Measurements from ENCODE around the gene GLT1D1.
"Not testable (repeated sequence)": the region's sequence is repeated elsewhere in the genome, so short reads cannot be mapped to it uniquely, and the experiment has no call there.

The GLT1D1 gene

DNA sequence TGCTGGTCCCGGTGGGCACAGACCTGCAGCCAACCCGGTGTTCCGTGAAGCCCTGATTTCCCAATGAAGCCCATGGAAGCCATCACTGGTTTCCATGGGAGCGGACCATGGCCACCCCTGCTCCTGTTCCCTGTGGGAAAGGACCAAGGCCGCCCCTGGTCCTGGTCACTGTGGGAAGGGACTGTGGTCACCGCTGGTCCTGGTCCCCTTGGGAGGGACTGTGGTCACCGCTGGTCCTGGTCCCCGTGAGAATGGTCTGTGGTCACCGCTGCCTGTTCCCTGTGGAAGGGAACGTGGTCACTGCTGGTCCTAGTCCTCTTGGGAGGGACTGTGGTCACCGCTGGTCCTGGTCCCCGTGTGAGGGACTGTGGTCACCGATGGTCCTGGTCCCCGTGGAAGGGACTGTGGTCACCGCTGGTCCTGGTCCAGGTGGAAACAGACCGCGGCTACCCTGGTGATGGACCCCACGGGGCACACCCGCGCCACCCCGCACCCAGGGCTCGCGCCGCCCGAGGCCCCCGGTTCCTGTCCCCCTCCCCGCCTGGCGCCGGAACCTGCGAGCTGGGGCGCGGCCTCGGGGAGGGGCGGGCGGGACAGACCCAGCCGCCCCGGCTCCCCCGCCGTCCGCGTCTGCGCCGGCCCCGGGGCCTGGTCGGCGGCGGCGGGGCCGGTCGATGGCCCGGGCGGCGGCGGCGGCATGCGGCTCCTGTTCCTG, at the start of gene GLT1D1:
Gene GLT1D1, plus strand, starts transcription at position 594 of the 715 bp plus-strand sequence. Its CDS starts 104 bp downstream, at position 698.
- DNase-seq (ENCODE audit: low spot score) = no peak

DNA sequence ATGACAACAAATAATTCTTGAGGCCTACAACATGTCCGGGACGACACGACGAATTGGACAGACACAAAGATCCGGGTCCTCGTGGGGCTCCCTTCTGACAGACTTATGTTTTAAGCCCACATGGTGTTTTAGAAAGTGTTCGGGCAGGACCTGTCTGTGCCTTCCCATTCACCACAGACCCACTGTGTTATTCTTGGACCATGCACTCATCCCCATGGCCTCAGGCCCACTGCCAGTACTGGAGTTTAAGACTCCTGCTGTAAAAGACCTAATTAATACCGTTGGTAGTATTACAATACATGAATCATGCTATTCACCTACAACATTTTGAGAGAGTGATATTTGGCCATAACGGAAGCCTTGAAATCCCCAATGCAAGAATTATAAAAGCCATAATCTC, 49.5 kb upstream of the GLT1D1 start:
- no peak for DNase-seq (ENCODE audit: low spot score)

DNA sequence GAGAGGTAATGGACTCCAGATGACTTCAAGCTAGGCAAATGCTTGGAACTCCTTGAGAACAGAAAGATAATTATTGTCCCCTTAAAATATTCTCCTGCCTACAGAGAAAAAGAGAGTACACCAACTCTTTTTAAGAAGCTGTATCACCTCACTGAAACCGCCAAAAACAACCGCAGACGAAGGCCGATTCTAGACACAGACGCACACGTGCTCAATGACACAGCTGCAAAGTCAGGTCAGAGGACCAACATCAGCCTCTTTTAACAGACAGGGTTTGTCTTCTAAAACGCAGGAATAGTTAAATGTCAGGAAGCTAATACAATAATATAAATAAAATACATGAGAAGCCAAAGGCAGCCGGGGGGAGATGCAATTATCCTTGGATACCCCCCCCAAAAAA, 48.5 kb upstream of the GLT1D1 start:
- no peak for DNase-seq (ENCODE audit: low spot score)

DNA sequence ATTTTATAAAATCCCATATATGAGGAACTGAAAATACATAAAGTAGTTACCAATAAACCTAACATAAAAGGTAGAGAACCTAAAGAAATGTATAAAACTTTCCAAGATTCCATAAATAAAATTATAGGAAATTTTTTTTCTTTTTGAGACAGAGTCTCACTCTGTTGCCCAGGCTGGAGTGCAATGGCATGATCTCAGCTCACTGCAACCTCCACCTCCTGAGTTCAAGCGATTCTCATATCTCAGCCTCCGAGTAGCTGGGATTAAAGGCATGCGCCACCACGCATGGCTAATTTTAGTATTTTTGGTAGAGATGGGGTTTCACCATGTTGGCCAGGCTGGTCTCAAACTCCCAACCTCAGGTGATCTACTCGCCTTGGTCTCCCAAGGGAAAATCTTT, 47.9 kb upstream of the GLT1D1 start:
- not testable (repeated sequence) for DNase-seq (ENCODE audit: low spot score)

DNA sequence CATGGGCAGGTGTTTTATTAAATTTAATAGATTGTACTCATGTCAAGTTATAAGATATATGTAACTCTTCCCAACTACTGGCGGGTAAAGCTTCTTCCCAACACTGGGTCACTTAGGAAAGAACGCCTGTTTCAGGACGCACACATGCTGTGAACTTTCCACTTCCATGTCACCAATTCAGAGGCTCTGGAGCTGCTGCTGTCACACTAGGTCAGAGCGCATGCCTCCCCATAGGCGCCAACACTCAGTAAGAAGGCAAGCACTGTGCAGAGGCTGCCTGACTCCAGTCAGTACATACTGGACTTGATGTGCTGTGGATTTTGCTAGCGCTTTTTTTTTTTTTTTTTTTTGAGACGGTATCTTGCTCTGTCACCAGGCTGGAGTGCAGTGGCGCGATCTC, 46.7 kb upstream of the GLT1D1 start:
- DNase-seq (ENCODE audit: low spot score) = no peak

DNA sequence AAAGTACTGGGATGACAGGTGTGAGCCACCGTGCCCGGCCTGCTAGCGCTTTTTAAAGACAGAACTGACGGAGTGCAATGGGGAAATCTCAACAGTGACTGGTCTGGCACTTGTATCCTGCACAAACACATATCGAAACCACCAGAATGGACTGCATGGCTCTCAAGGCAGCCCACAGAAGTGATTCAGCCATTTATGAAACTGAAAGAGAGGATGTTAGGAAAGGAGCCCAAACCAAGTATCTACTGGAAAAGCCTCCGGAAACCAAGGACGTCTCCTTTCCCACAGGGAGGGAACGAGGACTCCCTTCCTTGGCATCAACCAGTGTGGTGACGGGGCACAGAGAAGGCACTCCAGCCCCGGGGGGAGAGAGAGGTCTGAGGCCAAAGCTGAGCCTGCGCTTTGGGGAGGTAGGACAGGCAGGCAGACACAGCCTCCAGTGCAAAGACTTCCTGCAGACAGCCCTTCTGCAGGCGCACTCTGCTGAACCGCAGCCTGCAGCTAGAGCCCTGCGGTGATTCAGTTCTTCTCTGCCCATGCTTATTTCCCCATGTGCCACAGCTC, 46.0 kb upstream of the GLT1D1 start:
- peak; percentile 69 for DNase-seq (ENCODE audit: low spot score)

DNA sequence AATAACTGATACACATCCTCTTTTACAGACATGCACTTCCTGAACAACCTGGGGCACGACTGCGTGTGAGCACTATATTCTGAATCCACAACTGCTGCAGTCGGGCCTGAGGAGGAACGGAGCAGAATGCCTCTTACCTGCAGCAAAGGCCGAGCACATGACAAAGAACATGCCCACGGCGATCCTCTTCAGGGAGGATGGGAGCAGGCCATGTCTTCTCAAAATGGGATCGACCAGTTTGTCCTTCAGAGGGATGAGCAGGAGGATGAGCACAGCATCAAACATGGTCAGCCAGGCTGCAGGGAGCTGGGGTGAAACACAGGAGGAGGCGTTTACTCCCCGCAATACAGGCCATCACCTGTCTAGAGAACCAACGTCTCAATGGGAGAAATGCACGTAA, 44.6 kb upstream of the GLT1D1 start:
- no peak for DNase-seq (ENCODE audit: low spot score)

DNA sequence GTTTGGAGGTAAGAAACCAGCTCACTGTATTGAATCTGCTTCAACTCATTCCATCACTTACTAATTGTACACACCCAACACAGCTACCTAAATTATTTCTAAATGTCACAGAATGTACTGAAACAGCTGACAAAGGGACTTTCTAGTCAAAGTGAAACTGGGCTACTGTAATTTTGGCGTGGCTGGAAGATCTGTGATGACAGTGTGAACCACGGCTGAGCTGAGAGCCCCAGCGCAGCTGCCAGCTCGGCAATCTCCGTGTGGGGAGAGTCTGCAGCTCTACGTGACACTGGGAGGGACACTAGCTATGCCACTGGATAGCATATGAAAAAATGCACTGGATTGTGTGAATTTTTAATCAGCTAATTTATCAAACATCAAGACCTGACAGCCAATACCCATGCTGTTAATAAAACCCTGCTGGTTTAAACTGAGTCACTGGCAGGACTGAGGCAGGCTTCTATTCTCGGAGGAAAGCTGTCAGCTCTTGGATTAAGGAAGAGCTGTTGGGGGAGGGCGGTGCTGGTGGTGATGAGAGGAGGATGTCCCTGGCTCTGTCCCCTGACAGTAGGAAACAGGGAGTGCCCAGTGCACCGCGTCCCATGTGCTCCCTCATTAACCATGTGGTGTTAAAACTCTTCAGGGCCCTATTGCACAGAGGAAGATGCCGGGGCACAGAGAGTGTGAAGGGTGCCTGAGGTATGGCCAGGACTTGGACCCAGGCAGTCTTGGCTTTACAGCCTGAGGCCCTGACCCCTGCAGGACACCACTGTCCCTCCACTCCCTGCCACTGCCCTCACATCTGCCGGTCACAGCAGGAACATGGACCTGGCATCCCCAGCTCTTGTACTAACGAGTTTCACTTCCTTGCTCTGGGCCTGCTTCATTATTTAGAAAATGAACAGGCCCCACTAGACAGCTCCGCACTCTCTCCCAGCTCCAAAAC, 42.8 kb upstream of the GLT1D1 start:
- no peak for DNase-seq (ENCODE audit: low spot score)

DNA sequence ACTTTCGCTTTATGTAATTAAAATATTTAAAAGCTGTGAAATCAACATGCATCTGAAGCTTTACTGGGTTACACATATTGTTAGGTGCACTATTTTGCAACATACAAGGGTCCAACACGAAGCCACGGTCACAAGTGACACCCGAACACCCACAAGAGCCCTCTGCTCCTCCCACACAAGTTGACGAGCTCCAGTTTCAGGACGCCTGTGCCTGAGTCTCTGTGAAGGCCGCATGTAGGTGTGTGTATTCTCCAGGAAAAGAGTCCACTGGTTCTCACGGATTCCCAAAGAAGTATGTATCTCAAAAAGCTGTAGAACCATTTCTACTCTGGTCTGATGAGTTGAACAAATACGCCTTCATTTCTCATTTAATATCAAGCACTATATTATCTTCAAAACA, 41.5 kb upstream of the GLT1D1 start:
- no peak for DNase-seq (ENCODE audit: low spot score)

DNA sequence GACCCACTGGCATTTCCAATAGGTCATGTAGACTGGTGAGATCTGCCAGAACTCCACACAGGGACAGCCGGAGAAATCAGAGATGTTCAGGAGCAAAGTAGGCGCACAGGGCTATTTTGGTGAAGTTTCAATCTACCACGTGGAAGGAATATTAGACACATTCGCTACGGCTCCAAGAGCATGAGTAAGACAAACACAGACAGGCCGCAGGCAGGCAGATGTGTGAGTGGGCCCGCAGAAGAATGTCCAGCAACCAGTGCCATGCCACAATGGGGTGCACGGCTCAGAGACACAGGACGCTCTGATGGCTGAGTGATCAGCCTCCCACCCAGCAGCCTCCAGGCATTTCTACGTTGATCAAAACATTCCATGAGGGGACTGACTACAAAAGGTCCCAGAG, 39.9 kb upstream of the GLT1D1 start:
- no peak for DNase-seq (ENCODE audit: low spot score)

DNA sequence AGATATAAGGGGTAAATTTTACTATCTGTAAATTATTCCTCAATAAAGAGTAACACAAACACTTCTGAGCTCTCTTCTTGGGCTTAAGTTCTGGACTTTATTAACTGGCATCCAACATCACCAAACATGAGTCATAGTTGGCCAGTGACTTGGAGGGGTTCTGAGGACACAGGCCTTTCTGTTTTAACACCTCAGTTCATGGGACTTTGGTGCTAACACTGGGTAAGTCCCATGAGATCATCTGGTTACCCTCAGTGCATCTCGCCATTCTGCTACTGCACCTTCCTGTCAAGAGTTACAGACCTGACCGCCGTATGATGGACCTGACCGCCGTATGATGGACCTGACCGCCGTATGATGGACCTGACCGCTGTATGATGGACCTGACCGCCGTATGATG, 39.4 kb upstream of the GLT1D1 start:
- DNase-seq (ENCODE audit: low spot score) = no peak

DNA sequence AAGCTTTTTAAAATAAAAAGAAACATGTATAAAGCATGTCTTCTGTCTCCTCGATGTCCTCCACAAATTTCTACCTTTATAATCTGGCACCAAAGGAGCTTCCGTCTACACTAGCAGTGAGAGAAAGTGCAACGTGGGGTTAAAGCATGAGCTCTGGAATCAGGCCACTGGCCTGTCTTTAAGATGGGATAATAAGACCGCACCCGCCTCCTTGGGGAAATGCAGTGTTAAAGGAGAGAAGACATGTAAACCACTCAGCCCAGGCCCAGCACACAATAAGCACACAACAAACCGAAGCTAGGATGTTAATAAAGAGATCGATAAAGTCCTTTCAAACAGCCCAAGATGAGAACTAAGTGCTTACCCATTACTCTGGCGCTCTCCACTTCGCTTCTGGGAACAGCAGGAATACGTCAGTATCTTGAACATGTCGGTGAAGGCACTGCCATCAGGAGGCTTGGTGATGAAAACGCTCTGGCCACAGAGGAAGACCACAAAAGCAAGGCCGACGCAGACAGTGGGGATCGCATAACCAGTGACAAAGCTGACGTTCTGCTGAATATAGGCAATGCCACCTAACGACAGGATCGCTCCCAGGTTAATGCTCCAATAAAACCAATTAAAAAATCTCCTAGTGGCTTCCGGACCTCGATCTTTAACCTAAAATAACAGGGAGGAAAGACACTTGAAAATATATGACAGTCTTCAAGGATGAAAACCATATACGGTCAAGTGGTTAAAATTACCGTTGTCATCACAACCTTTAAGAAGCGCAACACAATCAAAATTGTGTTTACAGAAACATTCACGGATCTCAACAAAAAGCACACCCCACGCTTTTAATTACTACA, 38.6 kb upstream of the GLT1D1 start:
- no peak for DNase-seq (ENCODE audit: low spot score)

DNA sequence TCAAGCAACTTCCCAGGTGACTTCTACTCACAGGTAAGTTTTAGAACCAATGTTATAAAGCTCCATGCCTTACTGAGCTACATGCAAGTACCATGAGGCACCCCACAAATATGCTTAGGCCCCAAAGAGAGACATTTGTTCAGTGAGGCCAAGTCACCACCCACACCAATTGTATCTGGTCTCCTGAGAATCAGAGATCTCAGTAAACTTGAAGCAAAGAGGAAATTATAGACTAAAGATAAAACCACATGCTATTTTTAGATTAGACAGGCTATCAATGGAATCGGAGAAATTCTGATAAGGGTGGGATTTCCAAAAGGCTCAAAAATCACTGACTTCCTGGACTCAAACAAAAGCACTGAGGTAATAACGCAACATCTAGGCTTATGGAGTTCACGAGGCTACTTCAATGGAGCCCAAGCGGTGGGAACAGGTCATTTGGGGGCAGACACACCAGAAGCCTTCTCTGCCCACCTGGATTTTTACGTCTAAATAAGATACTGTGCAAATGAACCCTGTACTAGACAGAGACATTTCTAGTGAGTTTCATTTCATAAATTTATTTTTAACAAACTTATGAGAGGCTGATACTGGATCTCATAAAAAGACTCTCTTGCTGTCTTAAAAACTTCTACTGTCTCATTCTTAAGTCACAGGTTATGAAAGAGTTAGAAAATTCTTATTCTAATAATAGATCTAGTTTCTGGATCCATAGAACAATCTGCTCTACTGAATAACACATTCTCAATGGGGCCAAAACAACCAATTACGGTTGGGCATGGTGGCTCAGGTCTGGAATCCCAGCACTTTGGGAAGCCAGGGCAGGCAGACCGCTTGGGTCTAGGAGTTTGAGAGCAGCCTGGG, 37.3 kb upstream of the GLT1D1 start:
- no peak for DNase-seq (ENCODE audit: low spot score)

DNA sequence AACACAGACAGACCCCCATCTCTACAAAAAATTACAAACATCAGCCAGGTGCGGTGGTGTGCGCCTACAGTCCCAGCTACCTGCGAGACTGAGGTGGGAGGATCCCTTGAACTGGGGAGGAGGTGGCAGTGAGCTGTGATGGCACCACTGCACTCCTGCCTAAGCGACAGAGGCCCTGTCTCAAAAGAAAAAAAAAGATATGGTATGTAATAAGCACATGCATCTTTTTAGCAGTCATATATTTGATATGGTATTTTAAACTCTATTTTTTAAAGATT, 36.7 kb upstream of the GLT1D1 start:
- no peak for DNase-seq (ENCODE audit: low spot score)

DNA sequence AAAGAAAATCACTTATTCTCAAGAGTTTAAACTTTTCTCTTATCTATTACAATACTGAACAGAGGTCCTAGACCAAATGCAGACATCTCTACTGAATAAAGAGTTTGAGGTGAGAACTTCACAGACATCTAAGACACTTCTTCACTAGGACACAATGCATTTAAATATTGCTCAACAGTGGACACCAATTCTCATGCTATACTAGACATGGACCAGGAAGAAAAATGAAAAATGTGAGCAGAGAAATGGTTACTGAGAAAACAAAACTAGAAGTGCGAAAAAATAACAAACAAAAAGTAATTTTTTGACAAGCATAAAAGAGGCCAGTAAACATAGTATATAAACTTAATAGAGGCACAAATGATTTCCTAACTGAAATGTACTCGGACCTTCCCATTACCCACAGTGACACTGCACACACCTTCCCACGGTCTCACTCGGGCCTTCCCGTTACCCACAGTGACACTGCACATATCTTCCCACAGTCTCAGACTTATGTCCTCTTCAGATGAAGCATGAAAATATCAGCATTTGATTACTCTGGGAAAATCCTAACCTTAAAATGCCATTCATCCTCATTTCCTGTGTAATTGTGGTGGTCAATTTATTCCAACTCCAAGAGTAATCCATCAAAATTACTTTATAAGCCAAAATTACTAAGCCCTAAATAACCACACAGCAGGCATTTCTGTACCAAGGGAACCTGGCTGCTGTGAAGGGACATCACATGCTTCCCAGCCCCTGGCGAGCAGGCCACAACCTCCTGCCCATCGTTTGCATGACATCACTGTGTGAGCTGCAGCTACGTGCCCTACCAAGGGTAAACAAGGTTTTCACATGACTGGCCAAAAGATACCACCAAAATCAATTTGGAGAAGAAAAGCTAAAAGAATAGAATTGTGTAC, 35.9 kb upstream of the GLT1D1 start:
- DNase-seq (ENCODE audit: low spot score) = no peak

DNA sequence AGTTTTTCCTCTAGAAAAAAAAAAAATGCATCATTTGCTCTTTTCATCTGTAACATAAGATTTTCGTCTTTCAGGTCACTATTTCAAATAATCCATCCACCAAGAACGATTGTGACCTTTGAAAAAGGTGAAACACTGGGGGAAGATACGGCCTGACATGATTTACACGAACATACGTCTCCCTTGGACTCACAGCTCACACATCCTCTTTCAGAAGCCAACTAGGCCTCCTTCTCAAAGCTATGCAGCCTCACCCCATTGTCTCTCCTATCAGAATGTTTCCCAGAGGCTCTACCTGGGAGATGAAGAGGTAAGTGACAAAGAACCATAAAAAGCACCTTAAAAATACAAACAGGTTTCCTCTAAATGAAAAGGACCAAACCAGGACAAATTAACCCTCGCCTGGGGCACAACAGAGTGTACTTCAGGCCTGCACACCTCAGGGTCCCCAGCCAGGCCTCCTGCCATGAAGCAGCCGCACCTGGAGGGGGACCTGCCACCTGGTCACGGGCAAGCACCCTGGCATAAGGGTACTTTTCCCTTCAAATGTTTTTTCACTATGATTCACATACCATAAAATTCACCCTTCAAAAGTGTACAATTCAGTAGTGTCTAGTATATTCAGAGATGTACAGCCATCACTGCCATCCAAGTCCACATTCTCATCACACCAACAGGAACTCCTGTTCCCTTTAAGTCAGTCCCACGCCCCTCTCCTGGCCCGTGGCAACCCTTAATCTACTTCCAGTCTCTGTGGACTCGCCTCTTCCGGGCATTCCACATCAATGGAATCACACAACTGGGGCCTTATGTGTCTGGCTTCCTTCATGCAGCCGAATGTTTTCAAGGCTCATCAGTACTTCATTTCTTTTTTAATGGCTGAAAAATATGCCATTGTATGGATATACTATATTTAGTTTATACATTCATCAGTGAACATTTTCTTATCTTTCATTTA, 34.9 kb upstream of the GLT1D1 start:
- DNase-seq (ENCODE audit: low spot score) = no peak

DNA sequence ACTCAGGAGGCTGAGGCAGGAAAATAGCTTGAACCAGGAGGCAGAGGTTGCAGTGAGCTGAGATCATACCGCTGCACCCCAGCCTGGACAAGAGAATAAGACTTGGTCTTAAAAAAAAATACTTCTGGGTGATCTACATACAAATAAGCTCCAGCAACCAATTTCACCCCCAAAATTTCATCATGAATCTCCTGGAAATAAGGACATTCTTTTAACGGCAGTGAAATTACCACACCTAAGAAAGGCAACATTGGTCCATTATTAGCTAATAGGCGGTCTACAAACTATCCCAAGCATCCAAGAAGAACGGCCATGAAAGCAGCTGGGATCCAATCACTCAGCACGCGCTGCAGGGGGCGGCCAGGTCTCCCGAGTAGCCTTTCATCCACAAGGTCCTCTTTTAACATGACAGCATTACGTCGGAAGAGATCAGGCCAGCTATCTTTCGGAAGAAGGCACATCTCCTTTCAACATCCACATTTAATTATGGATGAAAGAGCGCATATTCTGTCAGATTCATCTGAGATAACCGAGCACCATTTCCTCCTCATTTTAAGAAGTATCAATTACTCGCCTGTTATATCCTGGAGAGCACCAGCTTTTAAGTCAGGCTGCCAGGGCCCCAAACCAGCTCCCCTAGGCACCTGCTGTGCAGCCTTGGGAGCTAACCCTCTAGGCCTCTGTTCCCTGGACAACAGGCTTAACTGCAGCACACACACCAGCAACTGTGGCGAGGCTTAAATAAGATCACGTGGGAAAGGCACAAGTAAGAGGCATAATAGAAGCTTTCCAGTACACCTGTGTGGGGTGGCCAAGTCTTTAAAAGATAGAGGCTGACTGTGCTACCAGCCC, 33.8 kb upstream of the GLT1D1 start:
- DNase-seq (ENCODE audit: low spot score) = no peak

DNA sequence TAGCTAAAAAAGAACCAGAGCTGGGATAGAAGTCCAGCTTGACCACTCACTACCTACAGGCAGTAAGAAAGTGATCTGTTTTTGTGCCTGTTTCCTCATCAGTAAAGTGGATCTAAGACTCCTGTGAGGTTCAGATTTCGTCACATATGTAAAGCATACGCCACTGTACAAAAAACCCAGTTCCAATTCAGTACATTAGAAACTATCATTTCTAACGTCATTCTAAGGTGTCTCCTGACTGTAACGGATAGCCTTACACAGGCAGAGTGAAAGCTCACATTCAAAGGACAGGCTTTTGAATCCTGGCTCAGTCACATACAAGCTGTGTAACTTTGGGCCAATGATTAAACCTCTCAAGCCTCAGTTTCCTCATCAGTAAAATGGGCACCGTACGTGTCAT, 33.0 kb upstream of the GLT1D1 start:
- DNase-seq (ENCODE audit: low spot score) = no peak
